Gastroesophageal sphincter (tissue), 3 donors: ENCODE results near the gene GPD1L.

Source experiments
- CTCF ChIP-seq, 4 experiments: fragments of 200-600 bp in 2 of 4; fragments of 450-650 bp in 2 of 4; sonication (generic) in 1 of 4; IDR thresholded peaks; one replicate each; pipeline ENCODE4 v1.5.1; 2017 to 2019; ENCODE audit warnings: antibody characterized with exemption in 4 of 4, mild to moderate bottlenecking in 2 of 4, moderate library complexity in 2 of 4
- POLR2A ChIP-seq, 2 donors: fragments of 450-650 bp; IDR thresholded peaks; one replicate each; pipeline ENCODE4 v1.6.1; 2017; ENCODE audit warnings: antibody characterized with exemption in 2 of 2, mild to moderate bottlenecking in 2 of 2, moderate library complexity in 1 of 2
- POLR2AphosphoS5 ChIP-seq: sonication (generic); formaldehyde crosslinking; IDR thresholded peaks from one replicate; pipeline ENCODE4 v1.6.1; 2017; ENCODE audit warnings: antibody characterized with exemption

GRCh38 chr3:32105291-32106131, 909 bp upstream of the GPD1L start:
- TF ChIP-seq CTCF (IDR thresholded peaks at IDR 0.05) (no peak), POLR2A (IDR thresholded peaks at IDR 0.05) (no peak), POLR2AphosphoS5 (no peak)
